HS-27A (cell line): ENCODE data around the gene NCKIPSD.
A peak's percentile ranks its signal among the peaks of the same experiment; 100 is the strongest.

Experiments used
- DNase-seq: peaks from one replicate; pipeline ENCODE4 v3.0.0-alpha.2; 2012; ENCODE audit warnings: low read depth, missing footprints

NCKIPSD gene

GRCh38 chr3:48647714-48648113 lies 38.0 kb downstream of the NCKIPSD start:
- DNase-seq: no peak

GRCh38 chr3:48644898-48645760 lies 40.6 kb downstream of the NCKIPSD start:
- DNase-seq: no peak

GRCh38 chr3:48642605-48643004 lies 43.1 kb downstream of the NCKIPSD start:
- no peak for DNase-seq

GRCh38 chr3:48641396-48641795 lies 44.3 kb downstream of the NCKIPSD start:
- DNase-seq: no peak

- no peak for DNase-seq
These were observed 45.6 kb downstream of the NCKIPSD start for GRCh38 chr3:48639944-48640606.

- no peak for DNase-seq
These were observed 48.4 kb downstream of the NCKIPSD start for GRCh38 chr3:48637305-48637704.

GRCh38 chr3:48636149-48636655 lies 49.5 kb downstream of the NCKIPSD start:
- DNase-seq: no peak

- peak; percentile 82 for DNase-seq
These were observed 50.3 kb downstream of the NCKIPSD start, which contains the start of gene SLC26A6 for GRCh38 chr3:48635222-48636021. TSS of gene SLC26A6 (minus strand) at chr3:48635461. CDS start at chr3:48635393, 68 bp downstream.

- DNase-seq: peak; percentile 19
These were observed 51.0 kb downstream of the NCKIPSD start for GRCh38 chr3:48634661-48635221.

- no peak for DNase-seq
These were observed 52.0 kb downstream of the NCKIPSD start for GRCh38 chr3:48633743-48634142.

- no peak for DNase-seq
These were observed 52.5 kb downstream of the NCKIPSD start for GRCh38 chr3:48633256-48633655.

- no peak for DNase-seq
These were observed 53.9 kb downstream of the NCKIPSD start for GRCh38 chr3:48631516-48632448.

GRCh38 chr3:48630833-48631232 lies 54.9 kb downstream of the NCKIPSD start:
- no peak for DNase-seq

GRCh38 chr3:48630407-48630806 lies 55.3 kb downstream of the NCKIPSD start:
- DNase-seq: no peak

GRCh38 chr3:48629894-48630293 lies 55.8 kb downstream of the NCKIPSD start:
- no peak for DNase-seq

GRCh38 chr3:48628277-48629017 lies 57.3 kb downstream of the NCKIPSD start:
- no peak for DNase-seq

- no peak for DNase-seq
These were observed 60.1 kb downstream of the NCKIPSD start for GRCh38 chr3:48625600-48625999.

- DNase-seq: no peak
These were observed 60.9 kb downstream of the NCKIPSD start for GRCh38 chr3:48624767-48625166.

GRCh38 chr3:48623851-48624547 lies 61.7 kb downstream of the NCKIPSD start:
- no peak for DNase-seq
